HCT116 (cell line): ENCODE data around the gene SCFD2. TPM values are rescaled to one million over a fixed set of nuclear protein-coding genes. Genes with fewer than 3 reads are reported as not detected.

ENCODE experiments used
- ATAC-seq: fragments of 200-7000 bp; cut with Tn5 transposase; 2 replicates; pipeline ENCODE4 v1.9.1; 2020; ENCODE audit warnings: mild to moderate bottlenecking, moderate library complexity
- BruUV-seq: library from RNA; stranded (reverse); fragments of 400-500 nt; replicated peaks from 2 replicates; lab custom pipeline; 2021; lab: Mats Ljungman, UMichigan
- CTCF ChIA-PET: fragments of 300-600 bp; sonication (Branson Sonifier 250); formaldehyde crosslinking; loops from one replicate; lab custom pipeline; 2021; ENCODE audit warnings: antibody characterized with exemption; lab: Charles Lee
- POLR2A ChIA-PET: fragments of 300-600, 350-600 bp; sonication (Branson Sonifier 250); formaldehyde crosslinking; loops from one replicate; lab custom pipeline; 2021; ENCODE audit warnings: antibody characterized with exemption; lab: Charles Lee
- RAD21 ChIA-PET, 2 experiments: fragments of 300-600 bp; sonication (Branson Sonifier 250); formaldehyde crosslinking; loops; one replicate each; lab custom pipeline; 2023; ENCODE audit warnings: low total read pairs in 2 of 2; ENCODE audit not compliant: uncharacterized antibody in 2 of 2, unreplicated experiment in 2 of 2, low non-redundant PET in 1 of 2; lab: Charles Lee
- DNase-seq: peaks from one replicate; pipeline ENCODE4 v3.0.0-alpha.2; 2010; ENCODE audit warnings: low read depth, low spot score
- H2AFZ ChIP-seq: fragments of 200-600 bp; shearing (Covaris generic), sonication (generic); 2 replicates; pipeline ENCODE4 v1.6.1; 2017; ENCODE audit warnings: low read depth, mixed run types, mixed read lengths, antibody characterized with exemption, low read length; ENCODE audit not compliant: poor library complexity, severe bottlenecking
- H3K27ac ChIP-seq: 2 replicates; pipeline ENCODE4 v1.5.1; 2012; ENCODE audit warnings: low read depth, low read length
- H3K27me3 ChIP-seq: fragments of 200-600 bp; sonication (generic); 2 replicates; pipeline ENCODE4 v1.6.1; 2016; ENCODE audit warnings: mixed run types, low read length, mixed read lengths; ENCODE audit not compliant: insufficient read depth
- H3K36me3 ChIP-seq, 2 experiments: fragments of 200-500 bp in 1 of 2; fragments of 200-600 bp in 1 of 2; sonication (Bioruptor generic) in 1 of 2; sonication (generic) in 1 of 2; 2 replicates each; pipeline versions ENCODE4 v1.5.1 to v1.6.1; 2014 to 2016; ENCODE audit warnings: low read length in 2 of 2, inconsistent platforms in 1 of 2, mixed read lengths in 1 of 2, mixed run types in 1 of 2; ENCODE audit not compliant: insufficient read depth in 2 of 2, control insufficient read depth in 1 of 2
- H3K4me1 ChIP-seq, 2 experiments: fragments of 200-600 bp in 1 of 2; sonication (generic) in 1 of 2; 2 replicates each; pipeline versions ENCODE4 v1.5.1 to v1.6.1; 2012 to 2017; ENCODE audit warnings: low read length in 2 of 2, inconsistent platforms in 1 of 2, mild to moderate bottlenecking in 1 of 2, mixed read lengths in 1 of 2, mixed run types in 1 of 2, moderate library complexity in 1 of 2; ENCODE audit not compliant: insufficient read depth in 2 of 2, control insufficient read depth in 1 of 2
- H3K4me2 ChIP-seq: fragments of 200-600 bp; sonication (generic); 2 replicates; pipeline ENCODE4 v1.6.1; 2017; ENCODE audit warnings: mixed run types, low read length, mixed read lengths
- H3K4me3 ChIP-seq, 2 experiments: fragments of 200-600 bp in 1 of 2; sonication (generic) in 1 of 2; replicated peaks in 1 of 2; 2 replicates each; pipeline ENCODE4 v1.5.1; 2011 to 2016; ENCODE audit warnings: low read length in 2 of 2, control low read depth in 1 of 2, low read depth in 1 of 2, mild to moderate bottlenecking in 1 of 2, mixed read lengths in 1 of 2, mixed run types in 1 of 2
- H3K79me2 ChIP-seq: fragments of 200-600 bp; sonication (generic); 2 replicates; pipeline ENCODE4 v1.6.1; 2017; ENCODE audit warnings: mild to moderate bottlenecking, mixed run types, low read length, moderate library complexity, mixed read lengths; ENCODE audit not compliant: insufficient read depth
- H3K9ac ChIP-seq: fragments of 200-600 bp; sonication (generic); 2 replicates; pipeline ENCODE4 v1.6.1; 2016; ENCODE audit warnings: low read length, mixed read lengths
- H3K9me2 ChIP-seq: fragments of 200-600 bp; sonication (generic), shearing (Covaris generic); 2 replicates; pipeline ENCODE4 v1.6.1; 2017; ENCODE audit warnings: mixed run types, mild to moderate bottlenecking, moderate library complexity; ENCODE audit not compliant: insufficient read depth
- H3K9me3 ChIP-seq, 2 experiments: fragments of 200-500 bp in 1 of 2; fragments of 200-600 bp in 1 of 2; sonication (Bioruptor generic) in 1 of 2; sonication (generic) in 1 of 2; 2 replicates each; pipeline ENCODE4 v1.6.1; 2014 to 2017; ENCODE audit warnings: low read length in 2 of 2, mixed read lengths in 2 of 2, inconsistent platforms in 1 of 2, low read depth in 1 of 2, mild to moderate bottlenecking in 1 of 2, mixed run types in 1 of 2, moderate library complexity in 1 of 2; ENCODE audit not compliant: control insufficient read depth in 1 of 2, insufficient read depth in 1 of 2
- H4K20me1 ChIP-seq: fragments of 200-600 bp; sonication (generic), shearing (Covaris generic); 2 replicates; pipeline ENCODE4 v1.6.1; 2017; ENCODE audit warnings: mixed run types, mild to moderate bottlenecking, moderate library complexity; ENCODE audit not compliant: insufficient read depth
- CBX3 ChIP-seq: IDR thresholded peaks from 2 replicates; pipeline ENCODE4 v1.6.1; 2012; ENCODE audit warnings: low read depth
- EGR1 ChIP-seq: IDR thresholded peaks from 2 replicates; pipeline ENCODE4 v1.6.1; 2012; ENCODE audit warnings: low read depth
- ELF1 ChIP-seq: IDR thresholded peaks from 2 replicates; pipeline ENCODE4 v1.6.1; 2012; ENCODE audit warnings: low read depth, borderline replicate concordance
- EZH2 ChIP-seq: fragments of 200-600 bp; sonication (generic); IDR thresholded peaks from 2 replicates; pipeline ENCODE4 v1.6.1; 2017; ENCODE audit warnings: antibody characterized with exemption, mixed run types
- JUND ChIP-seq: IDR thresholded peaks from 2 replicates; pipeline ENCODE4 v1.6.1; 2012
- POLR2A ChIP-seq: IDR thresholded peaks from 2 replicates; pipeline ENCODE4 v1.7.0; 2011; ENCODE audit warnings: borderline replicate concordance; ENCODE audit not compliant: insufficient read depth, insufficient read length; ENCODE audit errors: extremely low read depth
- POLR2AphosphoS5 ChIP-seq: IDR thresholded peaks from 2 replicates; pipeline ENCODE4 v1.6.1; 2011; ENCODE audit warnings: mild to moderate bottlenecking, low read depth, low read length, moderate library complexity
- YY1 ChIP-seq: IDR thresholded peaks from 2 replicates; pipeline ENCODE4 v1.6.1; 2011; ENCODE audit warnings: low read length, low read depth, moderate library complexity, mild to moderate bottlenecking; ENCODE audit not compliant: insufficient replicate concordance; ENCODE audit errors: extremely low read depth
- intact Hi-C: fragments of 100-400 bp; cut with micrococcal nuclease; formaldehyde crosslinking; loops from 2 replicates; pipeline ENCODE4 v1.10.0; 2022
- total RNA-seq: library from RNA; stranded (reverse); gene quantifications from one replicate; pipeline ENCODE4 v1.2.1, GENCODE V29; 2021; ENCODE audit not compliant: unreplicated experiment
- TF ChIP-seq, protein P1 (sequence below): IDR thresholded peaks from 2 replicates; pipeline ENCODE4 v1.6.1; 2011; ENCODE audit warnings: mild to moderate bottlenecking, low read length, moderate library complexity; ENCODE audit not compliant: insufficient replicate concordance; ENCODE audit errors: extremely low read depth
- TF ChIP-seq, protein P2 (sequence below): IDR thresholded peaks from 2 replicates; pipeline ENCODE4 v1.6.1; 2012; ENCODE audit warnings: low read depth

The SCFD2 gene
- total RNA-seq, 1 experiment from 2014 or later, result 13.6 TPM

DNA sequence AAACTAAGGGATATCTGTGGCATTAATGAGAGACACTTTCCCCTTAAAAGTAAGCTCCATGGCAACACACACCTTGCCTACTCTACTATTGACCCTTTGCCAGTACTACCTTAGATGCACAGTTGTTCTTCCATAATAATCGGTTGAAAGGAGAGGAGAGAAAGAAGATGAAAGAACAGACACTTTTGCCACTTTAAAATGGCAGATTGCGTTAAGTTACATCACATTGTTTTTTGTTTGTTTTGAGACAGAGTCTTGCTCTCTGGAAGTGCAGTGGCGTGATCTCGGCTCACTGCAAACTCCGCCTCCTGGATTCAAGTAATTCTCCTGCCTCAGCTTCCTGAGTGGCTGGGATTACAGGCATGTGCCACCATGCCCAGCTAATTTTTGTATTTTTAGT lies 239.8 kb downstream of the SCFD2 start:
- Histone ChIP-seq H3K36me3 (no peaks in the 10 kb centered on the region), H3K9me3 (no peaks in the 10 kb centered on the region), H3K9ac (no peak overlapping the region), H4K20me1 (no peaks in the 10 kb centered on the region), H3K9me2 (no peaks in the 10 kb centered on the region), H3K27ac (no peak overlapping the region), H3K4me2 (no peak overlapping the region), H3K4me1 (no peaks in the 10 kb centered on the region), H3K27me3 (no peaks in the 10 kb centered on the region), H3K79me2 (no peaks in the 10 kb centered on the region), H3K4me3 (no peak overlapping the region), H2AFZ (no peak overlapping the region)
- ChIA-PET CTCF (no interaction called here), POLR2A (no interaction called here), RAD21 (no interaction called here)
- BruUV-seq, result no TSS peak
- no peak for TF ChIP-seq EZH2
- TF ChIP-seq ELF1, result no peak
- no peak for TF ChIP-seq POLR2AphosphoS5
- TF ChIP-seq JUND, result no peak
- TF ChIP-seq, protein P1, sequence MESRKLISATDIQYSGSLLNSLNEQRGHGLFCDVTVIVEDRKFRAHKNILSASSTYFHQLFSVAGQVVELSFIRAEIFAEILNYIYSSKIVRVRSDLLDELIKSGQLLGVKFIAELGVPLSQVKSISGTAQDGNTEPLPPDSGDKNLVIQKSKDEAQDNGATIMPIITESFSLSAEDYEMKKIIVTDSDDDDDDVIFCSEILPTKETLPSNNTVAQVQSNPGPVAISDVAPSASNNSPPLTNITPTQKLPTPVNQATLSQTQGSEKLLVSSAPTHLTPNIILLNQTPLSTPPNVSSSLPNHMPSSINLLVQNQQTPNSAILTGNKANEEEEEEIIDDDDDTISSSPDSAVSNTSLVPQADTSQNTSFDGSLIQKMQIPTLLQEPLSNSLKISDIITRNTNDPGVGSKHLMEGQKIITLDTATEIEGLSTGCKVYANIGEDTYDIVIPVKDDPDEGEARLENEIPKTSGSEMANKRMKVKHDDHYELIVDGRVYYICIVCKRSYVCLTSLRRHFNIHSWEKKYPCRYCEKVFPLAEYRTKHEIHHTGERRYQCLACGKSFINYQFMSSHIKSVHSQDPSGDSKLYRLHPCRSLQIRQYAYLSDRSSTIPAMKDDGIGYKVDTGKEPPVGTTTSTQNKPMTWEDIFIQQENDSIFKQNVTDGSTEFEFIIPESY, result no peak
- TF ChIP-seq CBX3, result no peak
- TF ChIP-seq, protein P2, sequence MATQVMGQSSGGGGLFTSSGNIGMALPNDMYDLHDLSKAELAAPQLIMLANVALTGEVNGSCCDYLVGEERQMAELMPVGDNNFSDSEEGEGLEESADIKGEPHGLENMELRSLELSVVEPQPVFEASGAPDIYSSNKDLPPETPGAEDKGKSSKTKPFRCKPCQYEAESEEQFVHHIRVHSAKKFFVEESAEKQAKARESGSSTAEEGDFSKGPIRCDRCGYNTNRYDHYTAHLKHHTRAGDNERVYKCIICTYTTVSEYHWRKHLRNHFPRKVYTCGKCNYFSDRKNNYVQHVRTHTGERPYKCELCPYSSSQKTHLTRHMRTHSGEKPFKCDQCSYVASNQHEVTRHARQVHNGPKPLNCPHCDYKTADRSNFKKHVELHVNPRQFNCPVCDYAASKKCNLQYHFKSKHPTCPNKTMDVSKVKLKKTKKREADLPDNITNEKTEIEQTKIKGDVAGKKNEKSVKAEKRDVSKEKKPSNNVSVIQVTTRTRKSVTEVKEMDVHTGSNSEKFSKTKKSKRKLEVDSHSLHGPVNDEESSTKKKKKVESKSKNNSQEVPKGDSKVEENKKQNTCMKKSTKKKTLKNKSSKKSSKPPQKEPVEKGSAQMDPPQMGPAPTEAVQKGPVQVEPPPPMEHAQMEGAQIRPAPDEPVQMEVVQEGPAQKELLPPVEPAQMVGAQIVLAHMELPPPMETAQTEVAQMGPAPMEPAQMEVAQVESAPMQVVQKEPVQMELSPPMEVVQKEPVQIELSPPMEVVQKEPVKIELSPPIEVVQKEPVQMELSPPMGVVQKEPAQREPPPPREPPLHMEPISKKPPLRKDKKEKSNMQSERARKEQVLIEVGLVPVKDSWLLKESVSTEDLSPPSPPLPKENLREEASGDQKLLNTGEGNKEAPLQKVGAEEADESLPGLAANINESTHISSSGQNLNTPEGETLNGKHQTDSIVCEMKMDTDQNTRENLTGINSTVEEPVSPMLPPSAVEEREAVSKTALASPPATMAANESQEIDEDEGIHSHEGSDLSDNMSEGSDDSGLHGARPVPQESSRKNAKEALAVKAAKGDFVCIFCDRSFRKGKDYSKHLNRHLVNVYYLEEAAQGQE, result no peak
- TF ChIP-seq YY1, result no peak
- no peak for TF ChIP-seq POLR2A
- TF ChIP-seq EGR1, result no peak
- ATAC-seq, result no peak
- intact Hi-C loops, result no loop called here
- DNase-seq, result no peak
